Adrenal gland (tissue), 5 donors: ENCODE measurements around the gene CYYR1.

Experiments used
- POLR2A ChIP-seq, 2 donors: fragments of 450-650 bp; IDR thresholded peaks; one replicate each; pipeline ENCODE4 v1.6.1; 2017; ENCODE audit warnings: antibody characterized with exemption in 2 of 2, mild to moderate bottlenecking in 2 of 2, moderate library complexity in 1 of 2
- TF ChIP-seq, protein P1 (sequence below), 6 experiments: fragments of 450-650 bp in 4 of 6; fragments of 200-600 bp in 2 of 6; sonication (generic) in 1 of 6; IDR thresholded peaks; 1 replicate in 5 of 6; 2 replicates in 1 of 6; pipeline versions ENCODE4 v1.5.1 to v1.8.0; 2016 to 2021; ENCODE audit warnings: antibody characterized with exemption in 6 of 6, mild to moderate bottlenecking in 2 of 6, moderate library complexity in 1 of 6
- donor health status: DM: no; HTN: no; CAD: no.

DNA sequence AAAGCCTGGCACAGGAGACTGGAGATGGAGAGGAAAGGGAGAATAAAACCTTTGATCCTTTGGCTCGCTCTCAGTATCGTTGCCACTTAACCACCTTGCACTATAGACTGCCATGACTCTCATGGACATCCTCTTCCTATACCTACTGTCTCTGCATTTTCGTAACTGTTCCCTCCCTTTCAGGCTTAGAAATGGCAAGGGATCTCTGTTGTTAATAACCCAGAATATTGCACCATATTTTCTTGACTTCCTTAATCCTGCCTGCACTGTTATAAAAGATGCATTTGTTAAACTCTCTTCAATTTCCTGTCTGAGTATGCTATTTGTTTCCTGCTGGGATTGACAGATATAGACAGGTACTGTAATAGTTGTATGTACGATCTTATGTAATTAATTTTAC is 38.6 kb downstream of the CYYR1 start:
- TF ChIP-seq, protein P1, sequence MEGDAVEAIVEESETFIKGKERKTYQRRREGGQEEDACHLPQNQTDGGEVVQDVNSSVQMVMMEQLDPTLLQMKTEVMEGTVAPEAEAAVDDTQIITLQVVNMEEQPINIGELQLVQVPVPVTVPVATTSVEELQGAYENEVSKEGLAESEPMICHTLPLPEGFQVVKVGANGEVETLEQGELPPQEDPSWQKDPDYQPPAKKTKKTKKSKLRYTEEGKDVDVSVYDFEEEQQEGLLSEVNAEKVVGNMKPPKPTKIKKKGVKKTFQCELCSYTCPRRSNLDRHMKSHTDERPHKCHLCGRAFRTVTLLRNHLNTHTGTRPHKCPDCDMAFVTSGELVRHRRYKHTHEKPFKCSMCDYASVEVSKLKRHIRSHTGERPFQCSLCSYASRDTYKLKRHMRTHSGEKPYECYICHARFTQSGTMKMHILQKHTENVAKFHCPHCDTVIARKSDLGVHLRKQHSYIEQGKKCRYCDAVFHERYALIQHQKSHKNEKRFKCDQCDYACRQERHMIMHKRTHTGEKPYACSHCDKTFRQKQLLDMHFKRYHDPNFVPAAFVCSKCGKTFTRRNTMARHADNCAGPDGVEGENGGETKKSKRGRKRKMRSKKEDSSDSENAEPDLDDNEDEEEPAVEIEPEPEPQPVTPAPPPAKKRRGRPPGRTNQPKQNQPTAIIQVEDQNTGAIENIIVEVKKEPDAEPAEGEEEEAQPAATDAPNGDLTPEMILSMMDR (IDR thresholded peaks at IDR 0.05): no peak
- no peak for TF ChIP-seq POLR2A (IDR thresholded peaks at IDR 0.05)
